ENCODE data around the gene CACNG4. TPM values are rescaled to one million over a fixed set of nuclear protein-coding genes. Genes with fewer than 3 reads are reported as not detected.

Gene CACNG4
- polyA plus RNA-seq, 1 experiment = 0.25 TPM

- TF ChIP-seq CTCF (IDR thresholded peaks at IDR 0.05; ENCODE audit: low read depth, low read length) = no peak
- Histone ChIP-seq H3K4me3 (ENCODE audit: low read depth, low read length) (no peak overlapping the region), H3K27me3 (ENCODE audit: control insufficient read depth, insufficient read depth, low read length) (peaks cover 21% of the 10 kb centered on the region), H3K27ac (ENCODE audit: low read depth, low read length) (no peak overlapping the region), H3K9me3 (ENCODE audit: control insufficient read depth, insufficient read depth, low read length) (no peaks in the 10 kb centered on the region)
- DNase-seq (ENCODE audit: low read depth, low spot score) = no peak
- ChIA-PET CTCF (interaction anchor here (0.7 kb wide), 1 partner anchor 307 kb away, joined by 3 read pairs; no protein-coding TSS in a partner anchor), POLR2A (no interaction called here)
These were observed 6.4 kb upstream of the CACNG4 start for GRCh38 chr17:66957951-66958579.

GRCh38 chr17:66959641-66960375 is 4.7 kb upstream of the CACNG4 start:
- Histone ChIP-seq H3K27ac (ENCODE audit: low read depth, low read length) (no peak overlapping the region), H3K27me3 (ENCODE audit: control insufficient read depth, insufficient read depth, low read length) (peaks cover 33% of the 10 kb centered on the region), H3K4me3 (ENCODE audit: low read depth, low read length) (no peak overlapping the region), H3K9me3 (ENCODE audit: control insufficient read depth, insufficient read depth, low read length) (no peaks in the 10 kb centered on the region)
- TF ChIP-seq CTCF (IDR thresholded peaks at IDR 0.05; ENCODE audit: low read depth, low read length) = no peak
- no peak for DNase-seq (ENCODE audit: low read depth, low spot score)
- ChIA-PET CTCF (no interaction called here), POLR2A (no interaction called here)

- Histone ChIP-seq H3K9me3 (ENCODE audit: control insufficient read depth, insufficient read depth, low read length) (no peaks in the 10 kb centered on the region), H3K4me3 (ENCODE audit: low read depth, low read length) (no peak overlapping the region), H3K27me3 (ENCODE audit: control insufficient read depth, insufficient read depth, low read length) (peaks cover 39% of the 10 kb centered on the region), H3K27ac (ENCODE audit: low read depth, low read length) (no peak overlapping the region)
- CTCF ChIA-PET = no interaction called here
- POLR2A ChIA-PET = no interaction called here
- TF ChIP-seq CTCF (IDR thresholded peaks at IDR 0.05; ENCODE audit: low read depth, low read length) = no peak
- no peak for DNase-seq (ENCODE audit: low read depth, low spot score)
These were observed 3.9 kb upstream of the CACNG4 start for GRCh38 chr17:66960613-66961012.

GRCh38 chr17:66963521-66963908 is 992 bp upstream of the CACNG4 start:
- H3K27ac ChIP-seq (ENCODE audit: low read depth, low read length) = no peak overlapping the region
- POLR2A ChIA-PET = no interaction called here
- H3K9me3 ChIP-seq (ENCODE audit: control insufficient read depth, insufficient read depth, low read length) = no peaks in the 10 kb centered on the region; the same call in 1 of the 2 replicates
- CTCF ChIA-PET = no interaction called here
- DNase-seq (ENCODE audit: low read depth, low spot score) = no peak
- H3K27me3 ChIP-seq (ENCODE audit: control insufficient read depth, insufficient read depth, low read length) = peaks cover 64% of the 10 kb centered on the region
- H3K4me3 ChIP-seq (ENCODE audit: low read depth, low read length) = no peak overlapping the region
- TF ChIP-seq CTCF (IDR thresholded peaks at IDR 0.05; ENCODE audit: low read depth, low read length) = no peak
